Ishikawa (cell line): Measurements from ENCODE around the gene GRM5.
A peak's percentile ranks its signal among the peaks of the same experiment; 100 is the strongest.

Experiments
- EGR1 ChIP-seq: IDR thresholded peaks from 2 replicates; pipeline ENCODE4 v1.6.1; 2012
- EP300 ChIP-seq: IDR thresholded peaks from 2 replicates; pipeline ENCODE4 v1.6.1; 2012; ENCODE audit warnings: borderline replicate concordance

DNA sequence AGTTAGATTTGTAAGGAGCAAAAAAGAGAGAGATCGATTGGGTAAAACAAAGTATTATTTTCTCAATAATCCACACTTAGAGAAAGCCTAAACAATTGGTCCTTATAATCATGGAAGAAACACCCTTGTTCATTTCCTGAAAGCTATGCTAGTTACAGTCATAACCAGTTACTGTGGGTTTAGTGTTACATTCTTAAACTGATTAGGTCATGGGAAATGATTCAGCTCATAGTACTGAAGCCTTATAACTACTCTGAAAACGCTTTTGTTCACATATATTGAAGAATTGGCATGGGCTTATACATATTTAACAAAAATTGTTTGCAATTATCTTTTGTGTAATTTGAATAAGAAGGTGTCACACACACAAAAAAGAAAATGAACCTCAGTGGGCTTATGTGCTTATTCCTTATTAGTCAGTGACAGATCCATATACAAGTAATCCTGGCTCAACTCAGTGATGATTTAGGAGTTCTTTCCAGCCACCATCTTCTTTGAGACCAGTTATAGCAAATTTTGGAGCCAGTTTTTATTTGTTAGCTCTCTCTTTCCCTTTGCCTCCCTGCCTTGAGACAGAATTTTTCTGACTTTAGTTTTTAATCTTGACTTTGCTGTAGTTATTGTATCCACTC lies 529.8 kb downstream of the GRM5 start:
- TF ChIP-seq EGR1 = no peak
- peak; percentile 35; the same call in 1 of the 2 replicates for TF ChIP-seq EP300
